IMR-90 (cell line): ENCODE measurements around the gene IRAK2. TPM values are rescaled to one million over a fixed set of nuclear protein-coding genes. Genes with fewer than 3 reads are reported as not detected.

Experiments
- ATAC-seq: fragments of 200-7000 bp; cut with Tn5 transposase; 2 replicates; pipeline ENCODE4 v1.9.1; 2020; ENCODE audit warnings: low read depth, mild to moderate bottlenecking, moderate library complexity
- BruUV-seq: library from RNA; stranded (reverse); fragments of 400-500 nt; replicated peaks from 2 replicates; lab custom pipeline; 2021; lab: Mats Ljungman, UMichigan
- CTCF ChIA-PET: fragments of 300-600 bp; formaldehyde crosslinking; extraction: SDS; loops from one replicate; lab custom pipeline; 2021; ENCODE audit warnings: antibody characterized with exemption; lab: Yijun Ruan, JAX
- POLR2A ChIA-PET: fragments of 300-600 bp; sonication (Branson Sonifier 250); formaldehyde crosslinking; loops from one replicate; lab custom pipeline; 2022; ENCODE audit warnings: antibody characterized with exemption; ENCODE audit not compliant: unreplicated experiment; lab: Charles Lee
- DNase-seq: peaks from one replicate; pipeline ENCODE4 v3.0.0; 2013
- H2AFZ ChIP-seq: replicated peaks from 2 replicates; pipeline ENCODE3; 2013; ENCODE audit warnings: low read length, mild to moderate bottlenecking; ENCODE audit not compliant: poor library complexity
- H2AK5ac ChIP-seq: 2 replicates; pipeline ENCODE4 v1.6.1; 2013; ENCODE audit warnings: low read depth, low read length, inconsistent platforms
- H2AK9ac ChIP-seq: replicated peaks from 2 replicates; pipeline ENCODE3; 2013; ENCODE audit warnings: mild to moderate bottlenecking, low read depth, low read length, moderate library complexity; ENCODE audit not compliant: poor library complexity
- H2BK120ac ChIP-seq: 2 replicates; pipeline ENCODE4 v1.6.1; 2013; ENCODE audit warnings: low read depth, low read length, inconsistent platforms
- H2BK15ac ChIP-seq: 3 replicates; pipeline ENCODE4 v1.6.1; 2013; ENCODE audit warnings: low read depth, low read length, inconsistent platforms
- H2BK20ac ChIP-seq: 2 replicates; pipeline ENCODE4 v1.6.1; 2013; ENCODE audit warnings: low read depth, mild to moderate bottlenecking, inconsistent platforms, low read length, moderate library complexity
- H2BK5ac ChIP-seq: 2 replicates; pipeline ENCODE4 v1.6.1; 2013; ENCODE audit warnings: mild to moderate bottlenecking, low read depth, low read length, inconsistent platforms; ENCODE audit not compliant: poor library complexity, severe bottlenecking
- H3K14ac ChIP-seq: replicated peaks from 2 replicates; pipeline ENCODE4 v1.6.1; 2013; ENCODE audit warnings: low read depth, low read length, inconsistent platforms
- H3K18ac ChIP-seq: 2 replicates; pipeline ENCODE4 v1.6.1; 2013; ENCODE audit warnings: low read depth, low read length, control low read depth
- H3K23ac ChIP-seq: 2 replicates; pipeline ENCODE4 v1.6.1; 2013; ENCODE audit warnings: low read depth, low read length, inconsistent platforms
- H3K27ac ChIP-seq: 2 replicates; pipeline ENCODE4 v1.5.1; 2013; ENCODE audit warnings: mild to moderate bottlenecking, control low read depth, low read length; ENCODE audit not compliant: insufficient read depth
- H3K27me3 ChIP-seq: 2 replicates; pipeline ENCODE4 v1.6.1; 2013; ENCODE audit warnings: low read length; ENCODE audit not compliant: control insufficient read depth, insufficient read depth
- H3K36me3 ChIP-seq: 2 replicates; pipeline ENCODE4 v1.6.1; 2013; ENCODE audit warnings: low read length, mixed read lengths; ENCODE audit not compliant: control insufficient read depth, insufficient read depth
- H3K4ac ChIP-seq: 2 replicates; pipeline ENCODE4 v1.6.1; 2013; ENCODE audit warnings: low read depth, low read length, inconsistent platforms
- H3K4me1 ChIP-seq: 2 replicates; pipeline ENCODE4 v1.6.1; 2013; ENCODE audit warnings: low read length, mixed read lengths; ENCODE audit not compliant: control insufficient read depth, insufficient read depth
- H3K4me2 ChIP-seq: 2 replicates; pipeline ENCODE4 v1.6.1; 2013; ENCODE audit warnings: low read depth, mild to moderate bottlenecking, control low read depth, low read length, moderate library complexity
- H3K4me3 ChIP-seq: 2 replicates; pipeline ENCODE4 v1.5.1; 2013; ENCODE audit warnings: low read depth, mild to moderate bottlenecking, control low read depth, low read length, moderate library complexity; ENCODE audit not compliant: insufficient read depth
- H3K56ac ChIP-seq: 2 replicates; pipeline ENCODE4 v1.6.1; 2013; ENCODE audit warnings: low read length, inconsistent platforms; ENCODE audit not compliant: insufficient read depth; ENCODE audit errors: extremely low read depth
- H3K79me1 ChIP-seq, 2 experiments: 2 replicates each; pipeline ENCODE4 v1.6.1; 2013; ENCODE audit warnings: low read length in 2 of 2, inconsistent platforms in 1 of 2, low read depth in 1 of 2
- H3K9ac ChIP-seq: 2 replicates; pipeline ENCODE4 v1.6.1; 2013; ENCODE audit warnings: low read depth, low read length, control low read depth
- H3K9me1 ChIP-seq: 2 replicates; pipeline ENCODE4 v1.6.1; 2013; ENCODE audit warnings: low read length, inconsistent platforms; ENCODE audit not compliant: insufficient read depth
- H3K9me3 ChIP-seq: 2 replicates; pipeline ENCODE4 v1.6.1; 2013; ENCODE audit warnings: low read length; ENCODE audit not compliant: control insufficient read depth, insufficient read depth
- H4K20me1 ChIP-seq: 2 replicates; pipeline ENCODE4 v1.6.1; 2013; ENCODE audit warnings: low read length, inconsistent platforms; ENCODE audit not compliant: insufficient read depth
- H4K5ac ChIP-seq: 2 replicates; pipeline ENCODE4 v1.6.1; 2013; ENCODE audit warnings: mild to moderate bottlenecking, low read depth, low read length, control low read depth
- H4K8ac ChIP-seq, 2 experiments: 2 replicates each; pipeline ENCODE4 v1.6.1; 2013; ENCODE audit warnings: low read depth in 2 of 2, low read length in 2 of 2, control low read depth in 1 of 2, inconsistent platforms in 1 of 2
- H4K91ac ChIP-seq: 2 replicates; pipeline ENCODE4 v1.6.1; 2013; ENCODE audit warnings: low read depth, low read length, inconsistent platforms; ENCODE audit not compliant: insufficient read depth
- BHLHE40 ChIP-seq: fragments of 150-350 bp; IDR thresholded peaks from 2 replicates; pipeline ENCODE4 v1.6.1; 2016; ENCODE audit warnings: mild to moderate bottlenecking, low read depth, low read length
- CEBPB ChIP-seq: IDR thresholded peaks from 2 replicates; pipeline ENCODE4 v1.6.1; 2012; ENCODE audit warnings: low read depth, low read length, improper control_type of control experiment
- FOS ChIP-seq: fragments of 150-350 bp; IDR thresholded peaks from 2 replicates; pipeline ENCODE4 v1.6.1; 2016; ENCODE audit warnings: low read depth, low read length
- MAFK ChIP-seq: IDR thresholded peaks from 2 replicates; pipeline ENCODE4 v1.6.1; 2012; ENCODE audit warnings: low read depth, low read length, improper control_type of control experiment
- MAZ ChIP-seq: IDR thresholded peaks from 2 replicates; pipeline ENCODE4 v1.6.1; 2012; ENCODE audit warnings: low read depth, mild to moderate bottlenecking, low read length, improper control_type of control experiment, moderate library complexity, borderline replicate concordance
- MXI1 ChIP-seq: IDR thresholded peaks from 2 replicates; pipeline ENCODE4 v1.6.1; 2012; ENCODE audit warnings: low read depth, mild to moderate bottlenecking, low read length, moderate library complexity, borderline replicate concordance
- NFE2L2 ChIP-seq: fragments of 150-350 bp; IDR thresholded peaks from 2 replicates; pipeline ENCODE4 v1.6.1; 2016; ENCODE audit warnings: low read depth, mild to moderate bottlenecking, low read length
- RCOR1 ChIP-seq: IDR thresholded peaks from 2 replicates; pipeline ENCODE4 v1.6.1; 2012; ENCODE audit warnings: mild to moderate bottlenecking, low read length, improper control_type of control experiment; ENCODE audit not compliant: insufficient replicate concordance
- RFX5 ChIP-seq: IDR thresholded peaks from 2 replicates; pipeline ENCODE4 v1.8.0; 2012; ENCODE audit warnings: low read depth, mild to moderate bottlenecking, low read length, moderate library complexity
- SMC3 ChIP-seq: fragments of 150-350 bp; IDR thresholded peaks from 2 replicates; pipeline ENCODE4 v1.6.1; 2016; ENCODE audit warnings: low read depth, mild to moderate bottlenecking, antibody characterized with exemption, low read length, moderate library complexity
- USF2 ChIP-seq: fragments of 150-350 bp; IDR thresholded peaks from 2 replicates; pipeline ENCODE4 v1.6.1; 2017; ENCODE audit warnings: mild to moderate bottlenecking, antibody characterized with exemption, low read length, low read depth
- WGBS, 2 experiments: methylation state at CpG; one replicate each; pipeline versions ENCODE4 v1.1.5 to v1.1.7; 2013; ENCODE audit warnings: missing lambda C conversion rate in 2 of 2; ENCODE audit not compliant: insufficient read length in 1 of 2; ENCODE audit errors: extremely low coverage in 2 of 2; 5-methylcytosine and 5-hydroxymethylcytosine counted together
- dilution Hi-C: fragments of 300-500 bp; cut with HindIII; formaldehyde crosslinking; loops from one replicate; pipeline ENCODE4 v1.14.3; 2018; ENCODE audit warnings: low sequenced_read_pairs; ENCODE audit not compliant: unreplicated experiment
- in situ Hi-C: fragments of 300-500 bp; cut with MboI; formaldehyde crosslinking; loops from 3 replicates; pipeline ENCODE4 v1.14.3; 2019; ENCODE audit warnings: low sequenced_read_pairs, inconsistent platforms, mixed read lengths
- intact Hi-C: fragments of 100-400 bp; cut with micrococcal nuclease; formaldehyde crosslinking; loops from 2 replicates; pipeline ENCODE4 v1.10.0; 2022
- polyA plus RNA-seq, 3 experiments: library from polyadenylated mRNA; depleted of rRNA; stranded (reverse); fragments of >200 nt; gene quantifications; 2 replicates each; pipeline ENCODE4 v1.2.3, GENCODE V29; 2012; ENCODE audit warnings: low replicate concordance in 1 of 3
- total RNA-seq: library from RNA; depleted of rRNA; stranded (reverse); fragments of >200 nt; gene quantifications from 2 replicates; pipeline ENCODE4 v1.2.3, GENCODE V29; 2012
- TF ChIP-seq, protein P1 (sequence below): conservative IDR thresholded peaks from 2 replicates; pipeline ENCODE4 v1.5.1; 2012; ENCODE audit warnings: mild to moderate bottlenecking, low read depth, low read length, improper control_type of control experiment

The IRAK2 gene
- total and polyA plus RNA-seq, 2 of the 4 experiments (the other 2 are of a cell fraction) = 6.9 to 8.1 TPM

DNA sequence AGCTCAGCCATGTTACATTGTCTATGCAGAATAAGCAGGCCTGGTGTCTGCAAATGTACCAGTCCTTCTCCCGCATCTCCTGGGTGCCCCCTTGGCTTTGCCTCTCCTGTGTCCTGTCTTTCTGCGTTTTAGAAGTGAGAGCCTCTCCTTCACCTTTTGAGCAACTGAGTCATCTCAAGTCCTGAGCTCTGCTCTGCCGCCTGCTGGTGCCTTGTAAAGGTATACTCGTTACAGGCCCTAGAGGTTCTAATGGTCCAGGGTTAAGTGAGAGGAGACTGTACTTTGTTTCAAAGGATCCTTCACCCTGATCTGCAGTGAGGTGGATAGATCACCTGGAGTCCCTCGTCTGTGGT, 115.4 kb downstream of the IRAK2 start:
- Histone ChIP-seq H2BK20ac (no peak overlapping the region), H2BK15ac (no peak overlapping the region), H3K4me1 (no peaks in the 10 kb centered on the region), H3K27ac (no peak overlapping the region), H3K23ac (no peak overlapping the region), H4K91ac (no peak overlapping the region), H2AK9ac (peak overlapping the region; percentile 66), H3K4me3 (no peak overlapping the region), H3K56ac (no peak overlapping the region), H2BK120ac (no peak overlapping the region), H3K4me2 (no peak overlapping the region), H3K79me1 (peaks cover 28 to 29% of the 10 kb centered on the region in 2 experiments), H2AK5ac (no peak overlapping the region), H2AFZ (no peak overlapping the region), H3K27me3 (no peaks in the 10 kb centered on the region), H3K9me3 (no peaks in the 10 kb centered on the region), H3K9ac (no peak overlapping the region), H4K20me1 (peaks cover 19% of the 10 kb centered on the region), H3K9me1 (no peaks in the 10 kb centered on the region; the same call in 1 of the 2 replicates), H3K4ac (no peak overlapping the region), H4K5ac (no peak overlapping the region), H3K36me3 (peaks cover 44% of the 10 kb centered on the region), H3K14ac (no peak overlapping the region), H4K8ac (no peak overlapping the region), H3K18ac (no peak overlapping the region), H2BK5ac (no peak overlapping the region)
- ATAC-seq = no peak
- intact Hi-C loops = loop anchor here (10.0 kb wide), 1 partner anchor 435 kb away; the partner anchor contains the start of gene RPUSD3
- TF ChIP-seq SMC3 = no peak
- no peak for TF ChIP-seq RFX5
- no peak for TF ChIP-seq NFE2L2
- TF ChIP-seq, protein P1, sequence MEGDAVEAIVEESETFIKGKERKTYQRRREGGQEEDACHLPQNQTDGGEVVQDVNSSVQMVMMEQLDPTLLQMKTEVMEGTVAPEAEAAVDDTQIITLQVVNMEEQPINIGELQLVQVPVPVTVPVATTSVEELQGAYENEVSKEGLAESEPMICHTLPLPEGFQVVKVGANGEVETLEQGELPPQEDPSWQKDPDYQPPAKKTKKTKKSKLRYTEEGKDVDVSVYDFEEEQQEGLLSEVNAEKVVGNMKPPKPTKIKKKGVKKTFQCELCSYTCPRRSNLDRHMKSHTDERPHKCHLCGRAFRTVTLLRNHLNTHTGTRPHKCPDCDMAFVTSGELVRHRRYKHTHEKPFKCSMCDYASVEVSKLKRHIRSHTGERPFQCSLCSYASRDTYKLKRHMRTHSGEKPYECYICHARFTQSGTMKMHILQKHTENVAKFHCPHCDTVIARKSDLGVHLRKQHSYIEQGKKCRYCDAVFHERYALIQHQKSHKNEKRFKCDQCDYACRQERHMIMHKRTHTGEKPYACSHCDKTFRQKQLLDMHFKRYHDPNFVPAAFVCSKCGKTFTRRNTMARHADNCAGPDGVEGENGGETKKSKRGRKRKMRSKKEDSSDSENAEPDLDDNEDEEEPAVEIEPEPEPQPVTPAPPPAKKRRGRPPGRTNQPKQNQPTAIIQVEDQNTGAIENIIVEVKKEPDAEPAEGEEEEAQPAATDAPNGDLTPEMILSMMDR = no peak
- TF ChIP-seq RCOR1 = no peak
- no peak for TF ChIP-seq MAFK
- no peak for TF ChIP-seq MAZ
- no peak for TF ChIP-seq FOS
- TF ChIP-seq USF2 = no peak
- no peak for TF ChIP-seq CEBPB
- TF ChIP-seq MXI1 = no peak
- no peak for TF ChIP-seq BHLHE40
- POLR2A ChIA-PET = no interaction called here
- no peak for DNase-seq
- in situ Hi-C loops = no loop called here
- BruUV-seq = no TSS peak
- WGBS, 2 experiments = 86% methylated on average over 2 of the region's 5 CpGs; no CpG with 5 or more reads in 1 of the 2 experiments
- CTCF ChIA-PET = no interaction called here
- dilution Hi-C loops = no loop called here
